ENCODE results near the gene FCGR3A. TPM values are rescaled to one million over a fixed set of nuclear protein-coding genes. Genes with fewer than 3 reads are reported as not detected.
A peak's percentile ranks its signal among the peaks of the same experiment; 100 is the strongest.

The FCGR3A gene
- total RNA-seq, 1 donor = 1.6 TPM

GRCh38 chr1:161506336-161507223 lies 43.0 kb downstream of the FCGR3A start:
- DNase-seq (ENCODE audit: low read depth in 2 of 3, low spot score in 2 of 3) = peak in 2 of 3 donors; percentile 55 to 69

- DNase-seq (ENCODE audit: low read depth in 2 of 3, low spot score in 2 of 3) = no peak
These were observed 43.9 kb downstream of the FCGR3A start for GRCh38 chr1:161505686-161506085.

- no peak for DNase-seq (ENCODE audit: low read depth in 2 of 3, low spot score in 2 of 3)
These were observed 46.2 kb downstream of the FCGR3A start for GRCh38 chr1:161503394-161503748.

- DNase-seq (ENCODE audit: low read depth in 2 of 3, low spot score in 2 of 3) = no peak
These were observed 46.8 kb downstream of the FCGR3A start for GRCh38 chr1:161502641-161503393.

GRCh38 chr1:161502181-161502580 lies 47.4 kb downstream of the FCGR3A start:
- DNase-seq (ENCODE audit: low read depth in 2 of 3, low spot score in 2 of 3) = no peak

- no peak for DNase-seq (ENCODE audit: low read depth in 2 of 3, low spot score in 2 of 3)
These were observed 48.4 kb downstream of the FCGR3A start for GRCh38 chr1:161501234-161501633.

GRCh38 chr1:161499099-161500039 lies 50.2 kb downstream of the FCGR3A start:
- DNase-seq (ENCODE audit: low read depth in 2 of 3, low spot score in 2 of 3) = no peak

- no peak for DNase-seq (ENCODE audit: low read depth in 2 of 3, low spot score in 2 of 3)
These were observed 51.0 kb downstream of the FCGR3A start for GRCh38 chr1:161498646-161499045.

- DNase-seq (ENCODE audit: low read depth in 2 of 3, low spot score in 2 of 3) = no peak
These were observed 51.7 kb downstream of the FCGR3A start for GRCh38 chr1:161497961-161498360.

GRCh38 chr1:161495490-161495889 lies 54.1 kb downstream of the FCGR3A start:
- DNase-seq (ENCODE audit: low read depth in 2 of 3, low spot score in 2 of 3) = no peak

GRCh38 chr1:161494091-161494735 lies 55.4 kb downstream of the FCGR3A start:
- DNase-seq (ENCODE audit: low read depth in 2 of 3, low spot score in 2 of 3) = no peak

- no peak for DNase-seq (ENCODE audit: low read depth in 2 of 3, low spot score in 2 of 3)
These were observed 56.8 kb downstream of the FCGR3A start for GRCh38 chr1:161492827-161493226.

Other genes starting within 250 kb of the FCGR3A start
- gene MPZ, start 239.8 kb downstream of the FCGR3A start, total RNA-seq = 3.5 TPM
- 32.6 TPM for gene SDHC, start 235.4 kb downstream of the FCGR3A start, total RNA-seq
- 1.3 TPM for gene CFAP126, start 181.9 kb downstream of the FCGR3A start, total RNA-seq
- 7.3 TPM for gene FCGR2A, start 44.4 kb downstream of the FCGR3A start, total RNA-seq
- 0.54 TPM for gene HSPA6, start 25.3 kb downstream of the FCGR3A start, total RNA-seq
- gene FCGR3B, start 81.4 kb upstream of the FCGR3A start, total RNA-seq = 0.27 TPM
- gene FCGR2B, start 113.3 kb upstream of the FCGR3A start, total RNA-seq = 0.81 TPM
- gene FCRLA, start 157.4 kb upstream of the FCGR3A start, total RNA-seq = 1.1 TPM
- gene FCRLB, start 171.7 kb upstream of the FCGR3A start, total RNA-seq = 0.54 TPM
- 26.1 TPM for gene DUSP12, start 200.0 kb upstream of the FCGR3A start, total RNA-seq
- gene ATF6, start 216.5 kb upstream of the FCGR3A start, total RNA-seq = 17.0 TPM